RWPE1 (cell line): Measurements from ENCODE around the gene SLC30A1.

Experiments used
- CTCF ChIA-PET: fragments of 350-600 bp; sonication (Branson Sonifier 250); formaldehyde crosslinking; extraction: SDS; loops from one replicate; lab custom pipeline; 2021; lab: Yijun Ruan, JAX
- POLR2A ChIA-PET: fragments of 400-600 bp; formaldehyde crosslinking; extraction: SDS; loops from one replicate; lab custom pipeline; 2020; ENCODE audit warnings: antibody characterized with exemption; ENCODE audit not compliant: low non-redundant PET; lab: Yijun Ruan, JAX
- DNase-seq: peaks from one replicate; pipeline ENCODE4 v3.0.0; 2012; ENCODE audit warnings: low spot score
- H3K27ac ChIP-seq: fragments of 450-650 bp; 2 replicates; pipeline ENCODE4 v1.5.1; 2017
- CTCF ChIP-seq: fragments of 450-650 bp; conservative IDR thresholded peaks from 2 replicates; pipeline ENCODE4 v1.5.1; 2017; ENCODE audit warnings: low read depth, mild to moderate bottlenecking

The SLC30A1 gene

DNA sequence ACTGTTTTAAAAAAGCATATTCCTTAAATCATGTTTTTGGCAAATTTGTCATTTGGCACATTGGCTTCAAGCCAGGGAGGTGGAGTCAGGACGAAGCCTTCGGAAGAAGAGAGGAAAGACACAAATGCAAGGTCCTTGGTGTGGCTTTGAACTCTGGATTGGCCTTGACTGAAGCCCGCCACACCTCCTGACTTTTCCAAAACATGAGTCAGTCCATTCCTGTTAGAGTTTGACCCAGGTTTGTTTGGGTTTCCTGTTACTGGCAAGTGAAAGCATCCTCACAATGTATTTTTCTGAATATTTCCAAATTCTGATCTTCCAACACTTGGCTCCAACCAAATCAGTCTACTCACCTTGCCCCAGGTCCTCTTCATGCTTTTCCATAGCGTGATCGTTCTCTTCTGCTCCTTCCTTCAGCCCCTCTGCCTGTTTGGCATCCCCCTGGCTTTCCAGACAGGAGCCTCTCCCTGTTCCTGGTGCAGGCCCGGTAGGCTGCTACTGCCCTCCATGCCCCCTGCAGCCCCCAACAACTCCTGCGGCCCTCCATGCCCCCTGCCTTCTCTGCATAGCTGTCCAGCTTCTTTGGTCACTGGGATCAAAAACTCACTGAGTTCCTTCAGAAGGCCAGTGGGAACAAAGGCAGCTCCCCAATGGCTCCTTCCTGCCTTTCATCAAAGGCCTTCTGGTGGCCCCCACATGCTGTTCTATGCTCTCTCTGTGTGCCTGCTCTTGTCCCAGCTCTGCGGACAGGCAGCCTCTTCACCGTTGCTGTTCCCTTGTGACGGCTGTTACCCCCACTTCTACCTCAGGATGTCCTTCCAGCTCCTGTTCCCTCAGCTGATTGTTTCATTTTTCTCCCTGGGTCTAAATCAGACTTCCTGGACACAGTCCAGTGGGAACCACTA is 30.4 kb upstream of the SLC30A1 start:
- no peak for TF ChIP-seq CTCF
- DNase-seq, result no peak
- CTCF ChIA-PET, result no interaction called here
- POLR2A ChIA-PET, result no interaction called here
- H3K27ac ChIP-seq, result no peak overlapping the region

GRCh38 chr1:211607754-211608473 is 29.0 kb upstream of the SLC30A1 start:
- H3K27ac ChIP-seq, result no peak overlapping the region
- CTCF ChIA-PET, result interaction anchor here (0.6 kb wide), 1 partner anchor 278 kb away, joined by 3 read pairs; no protein-coding TSS in a partner anchor
- DNase-seq, result no peak
- POLR2A ChIA-PET, result no interaction called here
- no peak for TF ChIP-seq CTCF

DNA sequence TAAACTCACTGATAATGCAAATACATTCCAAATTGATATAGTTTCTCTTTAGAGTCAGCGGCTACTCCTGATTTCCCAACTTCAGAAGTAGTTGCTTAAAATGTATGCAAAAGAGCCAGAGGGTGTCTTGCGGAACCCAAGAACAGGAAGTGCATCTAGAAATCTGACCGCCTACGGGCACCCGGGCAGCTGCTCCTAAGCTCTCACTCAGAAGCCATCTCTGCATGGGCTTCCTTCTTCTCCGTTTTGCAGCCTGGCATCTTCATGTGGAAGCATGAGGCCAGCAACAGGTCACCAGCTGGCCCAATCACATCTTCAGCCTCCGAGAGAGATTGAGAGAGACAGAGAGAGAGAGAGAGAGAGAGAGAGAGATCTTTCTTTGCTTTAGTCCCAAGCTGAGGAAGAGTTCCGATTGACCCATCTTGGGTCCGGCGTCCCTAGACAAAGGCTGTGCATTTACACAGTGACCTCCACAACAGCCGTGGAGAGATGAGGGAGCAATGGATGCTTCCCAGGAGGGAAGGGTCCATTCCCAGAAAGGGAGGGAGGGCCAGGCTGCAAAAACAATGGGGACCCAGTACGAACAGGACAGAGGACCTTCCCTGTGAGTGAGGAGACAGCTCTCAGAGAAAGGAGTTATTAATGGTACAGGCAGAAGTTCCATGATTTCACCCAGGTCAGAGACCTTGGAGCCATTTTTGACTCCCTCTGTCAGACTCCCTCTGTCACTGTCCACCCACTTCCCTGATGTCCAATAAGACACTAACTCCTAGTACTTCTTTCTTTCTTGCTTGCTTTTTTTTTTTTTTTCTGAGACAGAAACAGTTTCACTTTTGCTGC is 28.2 kb upstream of the SLC30A1 start:
- POLR2A ChIA-PET, result no interaction called here
- TF ChIP-seq CTCF, result no peak
- CTCF ChIA-PET, result interaction anchor here (0.6 kb wide), 3 partner anchors 36 to 279 kb away, joined by 3 to 4 read pairs (median 3); no protein-coding TSS in a partner anchor
- no peak for DNase-seq
- H3K27ac ChIP-seq, result no peak overlapping the region

GRCh38 chr1:211606332-211606913 is 27.5 kb upstream of the SLC30A1 start:
- DNase-seq, result no peak
- POLR2A ChIA-PET, result no interaction called here
- no peak for TF ChIP-seq CTCF
- CTCF ChIA-PET, result interaction anchor here (0.6 kb wide), 2 partner anchors 35 to 38 kb away, joined by 3 to 4 read pairs; no protein-coding TSS in a partner anchor
- H3K27ac ChIP-seq, result no peak overlapping the region

DNA sequence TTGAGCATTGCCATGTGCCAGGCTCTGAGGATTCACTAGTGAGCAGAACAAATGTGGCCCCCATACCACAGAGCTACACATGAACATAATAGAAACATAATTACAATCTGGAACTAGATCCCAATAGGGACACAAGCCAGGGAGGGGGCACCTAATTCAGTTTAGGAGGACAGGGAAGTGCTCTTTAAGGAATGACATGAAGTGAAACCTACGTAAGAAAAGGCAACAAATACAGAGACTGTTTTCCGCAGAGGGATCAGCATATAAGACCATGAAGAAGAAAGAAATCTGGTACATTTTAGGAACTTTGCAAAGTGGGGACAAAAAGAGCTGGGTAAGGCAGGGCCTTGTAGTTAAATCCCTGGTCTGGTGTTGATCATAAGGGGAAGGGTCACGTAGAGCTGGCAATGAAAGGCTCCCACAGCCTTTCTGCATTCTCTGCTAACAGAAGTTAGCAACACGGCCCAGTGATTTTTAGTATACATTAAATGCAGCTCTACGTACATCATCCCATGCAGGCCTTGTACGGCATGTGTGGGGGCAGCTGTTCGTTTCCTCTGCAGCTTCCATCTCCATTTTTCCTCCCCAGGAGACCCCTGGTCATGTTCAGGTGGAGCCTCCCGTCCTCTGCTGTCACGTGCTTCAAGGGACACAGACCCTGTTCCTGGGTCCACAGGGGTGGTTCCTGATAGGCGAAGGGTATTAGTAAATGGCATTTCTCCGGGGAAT is 26.8 kb upstream of the SLC30A1 start:
- CTCF ChIA-PET, result no interaction called here
- no peak for DNase-seq
- H3K27ac ChIP-seq, result no peak overlapping the region
- POLR2A ChIA-PET, result no interaction called here
- TF ChIP-seq CTCF, result no peak
